DMS79 treated with DMSO at 0.1 percent for 48 hours (cell line): ENCODE measurements around the gene NEIL1.

Source experiments
- DNase-seq: peaks from one replicate; lab custom pipeline; 2025; lab: John Stamatoyannopoulos, UW

Gene NEIL1

GRCh38 chr15:75356517-75356916 is 9.7 kb downstream of the NEIL1 start:
- no peak for DNase-seq

- no peak for DNase-seq
These were observed 11.3 kb downstream of the NEIL1 start for GRCh38 chr15:75357976-75358673.

- no peak for DNase-seq
These were observed 12.1 kb downstream of the NEIL1 start for GRCh38 chr15:75358771-75359536.

GRCh38 chr15:75359537-75360250 is 12.9 kb downstream of the NEIL1 start:
- DNase-seq, result no peak

- no peak for DNase-seq
These were observed 13.6 kb downstream of the NEIL1 start for GRCh38 chr15:75360391-75360790.

- no peak for DNase-seq
These were observed 14.0 kb downstream of the NEIL1 start for GRCh38 chr15:75360856-75361255.

GRCh38 chr15:75361361-75361988 is 14.6 kb downstream of the NEIL1 start:
- no peak for DNase-seq

- DNase-seq, result no peak
These were observed 15.3 kb downstream of the NEIL1 start for GRCh38 chr15:75361989-75362641.

GRCh38 chr15:75362642-75363249 is 15.9 kb downstream of the NEIL1 start:
- no peak for DNase-seq

- DNase-seq, result no peak
These were observed 16.9 kb downstream of the NEIL1 start for GRCh38 chr15:75363786-75364185.

GRCh38 chr15:75364881-75365280 is 18.0 kb downstream of the NEIL1 start:
- no peak for DNase-seq

GRCh38 chr15:75366163-75366562 is 19.3 kb downstream of the NEIL1 start:
- no peak for DNase-seq

GRCh38 chr15:75367006-75367405 is 20.2 kb downstream of the NEIL1 start:
- DNase-seq, result no peak

GRCh38 chr15:75367406-75367912 is 20.6 kb downstream of the NEIL1 start:
- DNase-seq, result no peak

- peak; percentile 49 for DNase-seq
These were observed 21.3 kb downstream of the NEIL1 start, which contains the start of gene MAN2C1 for GRCh38 chr15:75367913-75368688. MAN2C1 (minus strand) TSS chr15:75368607; CDS start chr15:75368583, 24 bp downstream.

GRCh38 chr15:75368689-75369239 is 21.9 kb downstream of the NEIL1 start:
- DNase-seq, result no peak

GRCh38 chr15:75369897-75370581 is 23.2 kb downstream of the NEIL1 start:
- no peak for DNase-seq

GRCh38 chr15:75371486-75371885 is 24.6 kb downstream of the NEIL1 start:
- no peak for DNase-seq

GRCh38 chr15:75371901-75372688 is 25.3 kb downstream of the NEIL1 start:
- no peak for DNase-seq
